A549 treated with CpdA at 1 μM for 4 hours (cell line): ENCODE results near the gene LSS. TPM values are rescaled to one million over a fixed set of nuclear protein-coding genes. Genes with fewer than 3 reads are reported as not detected.

Experiments
- total RNA-seq: library from RNA; stranded (reverse); fragments of 200-300 nt; extraction: Qiagen RNA extraction; gene quantifications from 5 replicates; pipeline ENCODE4 v1.2.3, GENCODE V29; 2022; ENCODE audit warnings: low read depth

LSS gene
- total RNA-seq: 9.8 to 14.5 TPM (median 13.5 TPM) in 5 replicates

GRCh38 chr21:46228345-46229051 is at the start of gene LSS:
LSS (minus strand) TSS chr21:46228774; CDS start chr21:46228745, 29 bp downstream.

GRCh38 chr21:46183910-46184624 is 44.5 kb downstream of the LSS start, which contains the start of gene SPATC1L:
SPATC1L (minus strand) TSS chr21:46184459; CDS start chr21:46182816, 1,643 bp downstream.

GRCh38 chr21:46155514-46156377 is 72.8 kb downstream of the LSS start, which contains the start of gene FTCD:
FTCD (minus strand) TSS chr21:46155579; CDS start chr21:46155523, 56 bp downstream.

Other genes starting within 250 kb of the LSS start
- 17.3 to 23.5 TPM (median 20.7 TPM) in 5 replicates for gene COL6A1, start 247.0 kb downstream of the LSS start, total RNA-seq
- gene COL6A2, start 130.7 kb downstream of the LSS start, total RNA-seq: 14.1 to 18.0 TPM (median 14.9 TPM) in 5 replicates
- gene FTCD, start 73.2 kb downstream of the LSS start, total RNA-seq: 0.05 TPM in 1 of 5 replicates, not detected in the others
- 0.07 TPM in 1 of 5 replicates, not detected in the others for gene SPATC1L, start 44.3 kb downstream of the LSS start, total RNA-seq
- 36.8 to 48.1 TPM (median 39.9 TPM) in 5 replicates for gene MCM3AP, start 56.8 kb upstream of the LSS start, total RNA-seq
- 26.4 to 33.8 TPM (median 28.9 TPM) in 5 replicates for gene YBEY, start 57.6 kb upstream of the LSS start, total RNA-seq
- 4.1 to 7.0 TPM (median 5.7 TPM) in 5 replicates for gene C21orf58, start 95.1 kb upstream of the LSS start, total RNA-seq
- 11.8 to 17.8 TPM (median 15.3 TPM) in 5 replicates for gene PCNT, start 95.4 kb upstream of the LSS start, total RNA-seq
- 10.4 to 14.2 TPM (median 13.3 TPM) in 5 replicates for gene DIP2A, start 230.1 kb upstream of the LSS start, total RNA-seq